SU-DHL-6 (cell line): ENCODE data around the gene CHST9.

Source experiments
- EZH2phosphoT487 ChIP-seq: fragments of 200-600 bp; sonication (generic), shearing (Covaris generic); conservative IDR thresholded peaks from 2 replicates; pipeline ENCODE4 v1.6.1; 2018; ENCODE audit warnings: mild to moderate bottlenecking, antibody characterized with exemption, low read length, moderate library complexity, mixed read lengths
- TF ChIP-seq, protein P1 (sequence below): fragments of 200-600 bp; sonication (generic); IDR thresholded peaks from one replicate; pipeline ENCODE4 v1.5.1; 2017; ENCODE audit warnings: antibody characterized with exemption, mild to moderate bottlenecking, low read length, moderate library complexity; ENCODE audit not compliant: insufficient read depth, poor library complexity, severe bottlenecking

DNA sequence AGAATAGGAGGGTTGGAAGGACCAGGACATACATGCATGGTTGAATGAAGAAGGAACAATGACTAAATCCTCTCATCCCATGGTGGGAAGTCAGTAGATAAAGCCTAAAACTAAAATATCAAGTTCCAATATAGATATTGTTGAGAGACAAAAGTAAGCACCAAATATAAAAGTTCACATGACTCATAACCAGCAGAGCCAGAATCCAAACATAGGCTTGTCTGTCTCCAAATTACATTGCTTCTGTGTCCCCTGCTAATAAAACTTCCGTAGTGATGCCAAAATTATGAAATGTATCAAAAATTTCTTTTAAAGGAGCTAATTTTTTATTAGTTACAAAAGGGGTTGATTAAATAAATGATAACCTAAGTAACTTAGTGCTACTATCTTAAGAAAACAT lies 19.7 kb downstream of the CHST9 start:
- TF ChIP-seq, protein P1, sequence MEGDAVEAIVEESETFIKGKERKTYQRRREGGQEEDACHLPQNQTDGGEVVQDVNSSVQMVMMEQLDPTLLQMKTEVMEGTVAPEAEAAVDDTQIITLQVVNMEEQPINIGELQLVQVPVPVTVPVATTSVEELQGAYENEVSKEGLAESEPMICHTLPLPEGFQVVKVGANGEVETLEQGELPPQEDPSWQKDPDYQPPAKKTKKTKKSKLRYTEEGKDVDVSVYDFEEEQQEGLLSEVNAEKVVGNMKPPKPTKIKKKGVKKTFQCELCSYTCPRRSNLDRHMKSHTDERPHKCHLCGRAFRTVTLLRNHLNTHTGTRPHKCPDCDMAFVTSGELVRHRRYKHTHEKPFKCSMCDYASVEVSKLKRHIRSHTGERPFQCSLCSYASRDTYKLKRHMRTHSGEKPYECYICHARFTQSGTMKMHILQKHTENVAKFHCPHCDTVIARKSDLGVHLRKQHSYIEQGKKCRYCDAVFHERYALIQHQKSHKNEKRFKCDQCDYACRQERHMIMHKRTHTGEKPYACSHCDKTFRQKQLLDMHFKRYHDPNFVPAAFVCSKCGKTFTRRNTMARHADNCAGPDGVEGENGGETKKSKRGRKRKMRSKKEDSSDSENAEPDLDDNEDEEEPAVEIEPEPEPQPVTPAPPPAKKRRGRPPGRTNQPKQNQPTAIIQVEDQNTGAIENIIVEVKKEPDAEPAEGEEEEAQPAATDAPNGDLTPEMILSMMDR = no peak
- no peak for TF ChIP-seq EZH2phosphoT487
